HK-2 (cell line): ENCODE results near the gene STX19.

Source experiments
- DNase-seq: peaks from one replicate; pipeline ENCODE4 v3.0.0-alpha.2; 2018; ENCODE audit not compliant: unreplicated experiment

Gene STX19

DNA sequence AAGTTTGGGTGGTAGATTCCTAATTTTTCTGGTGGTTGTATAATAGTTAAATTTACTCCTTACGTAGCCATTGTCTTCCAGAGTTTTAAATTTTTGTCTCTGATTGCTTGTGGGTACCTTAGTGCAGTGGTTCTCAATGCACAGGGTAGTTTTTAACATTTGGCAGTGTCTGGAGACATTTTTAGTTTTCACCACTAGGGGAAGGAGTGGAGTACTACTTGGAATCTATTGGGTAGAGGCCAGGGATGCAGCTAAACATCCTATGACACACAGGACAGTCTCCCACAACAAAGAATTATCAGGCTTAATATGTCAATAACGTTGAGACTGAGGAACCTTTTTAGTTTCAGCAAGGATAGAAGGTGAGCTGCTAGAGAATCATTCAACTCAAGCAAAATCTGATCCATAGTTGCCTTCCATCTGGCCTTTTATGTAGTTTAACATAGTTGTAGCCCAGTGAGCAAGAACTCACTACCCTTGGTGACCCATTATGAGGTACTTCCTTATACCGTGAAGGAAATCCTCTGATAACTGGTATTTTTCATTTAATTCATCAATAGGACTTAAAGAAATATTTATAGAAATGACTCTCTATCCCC, 8.6 kb upstream of the STX19 start:
- no peak for DNase-seq

DNA sequence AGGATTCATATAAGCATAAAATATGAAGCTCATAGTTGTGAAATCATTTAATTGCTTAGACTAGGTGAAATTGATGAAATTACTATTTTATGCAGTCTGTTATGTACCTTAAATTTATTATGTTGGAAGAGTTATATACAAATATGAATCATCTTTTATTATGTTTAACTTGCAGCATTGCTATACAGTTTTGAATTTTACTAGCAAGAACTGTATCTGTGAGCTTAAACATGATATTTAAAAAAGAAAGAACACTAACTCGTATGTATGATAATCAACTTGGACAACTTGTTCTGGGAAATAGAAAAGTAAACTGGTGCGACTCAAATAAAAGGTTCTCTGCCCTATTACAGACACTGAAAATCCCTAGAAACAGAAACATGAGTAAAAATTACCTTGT, 1.8 kb downstream of the STX19 start:
- no peak for DNase-seq

DNA sequence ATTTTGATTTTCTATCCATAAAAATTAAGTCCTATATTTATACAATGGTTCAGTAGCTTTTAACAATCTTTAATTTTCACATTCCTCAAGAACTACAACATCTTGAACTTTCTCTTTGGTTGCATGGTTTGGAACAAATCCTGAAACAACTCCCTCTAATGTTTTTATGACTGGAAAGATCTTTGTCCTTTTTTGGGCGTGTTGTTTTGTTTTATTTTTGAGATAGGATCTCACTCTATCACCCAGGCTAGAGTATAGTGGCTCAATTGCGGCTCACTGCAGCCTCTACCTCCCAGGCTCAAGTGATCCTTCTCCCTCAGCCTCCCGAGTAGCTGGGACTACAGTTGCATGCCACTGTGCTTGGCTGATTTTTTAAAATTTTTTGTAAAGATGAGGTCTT, 4.0 kb downstream of the STX19 start:
- no peak for DNase-seq

DNA sequence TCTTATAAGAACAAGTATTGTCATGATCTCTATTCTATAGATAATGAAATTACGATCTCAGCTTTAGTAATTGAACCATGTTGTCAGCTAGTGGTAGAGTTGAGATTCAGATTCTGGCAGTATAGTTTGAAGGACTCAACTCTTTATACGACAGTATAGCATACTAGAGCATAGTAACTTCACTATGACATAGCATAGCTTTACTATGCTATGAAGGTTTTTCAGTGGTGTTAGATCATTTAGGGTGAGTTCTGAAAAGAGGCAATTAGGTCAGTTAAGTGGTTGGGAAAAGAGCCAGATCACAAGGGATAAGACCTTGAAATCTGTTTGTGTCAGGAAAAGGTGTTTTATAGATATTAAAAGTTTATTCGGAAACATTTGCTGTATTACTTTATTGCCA, 8.1 kb downstream of the STX19 start:
- no peak for DNase-seq

DNA sequence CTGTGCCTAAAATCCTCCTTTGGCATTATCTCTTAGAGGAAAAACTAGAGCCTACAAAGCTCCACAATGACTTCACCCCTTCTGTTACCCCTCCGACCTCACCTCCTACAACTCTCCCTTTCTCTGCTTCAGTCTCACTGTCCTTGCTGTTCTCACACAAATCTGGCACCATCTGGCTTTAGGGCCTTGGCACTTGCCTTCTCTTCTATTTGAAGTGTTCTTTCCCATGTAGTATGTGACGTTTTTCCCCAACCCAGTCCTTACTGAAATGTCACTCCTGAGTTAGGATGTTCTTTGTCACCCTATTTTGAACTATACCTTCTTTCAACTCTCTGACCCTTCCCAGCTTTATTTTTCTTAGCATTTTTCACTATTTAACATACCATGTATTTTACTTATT, 8.7 kb downstream of the STX19 start:
- DNase-seq = no peak

DNA sequence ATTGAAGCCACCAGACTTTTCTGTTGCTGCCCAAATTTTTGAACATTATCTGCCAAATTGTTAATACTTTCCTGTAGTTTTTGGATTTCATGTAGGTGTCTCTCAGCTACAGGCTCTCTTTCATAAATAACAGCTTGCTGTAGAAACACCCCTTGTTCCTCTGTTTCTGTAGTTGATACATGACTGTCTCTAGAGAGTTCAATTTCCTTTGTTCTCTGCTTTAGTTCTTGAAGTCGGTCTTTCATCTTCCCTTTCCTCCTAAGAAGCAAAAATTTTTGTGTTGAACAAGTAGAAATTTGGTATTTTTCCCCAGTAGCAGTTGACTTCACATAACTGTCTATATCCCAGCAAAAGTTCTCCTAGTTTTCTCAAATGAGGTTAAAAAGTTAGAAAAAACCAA, 13.4 kb downstream of the STX19 start:
- DNase-seq = no peak

DNA sequence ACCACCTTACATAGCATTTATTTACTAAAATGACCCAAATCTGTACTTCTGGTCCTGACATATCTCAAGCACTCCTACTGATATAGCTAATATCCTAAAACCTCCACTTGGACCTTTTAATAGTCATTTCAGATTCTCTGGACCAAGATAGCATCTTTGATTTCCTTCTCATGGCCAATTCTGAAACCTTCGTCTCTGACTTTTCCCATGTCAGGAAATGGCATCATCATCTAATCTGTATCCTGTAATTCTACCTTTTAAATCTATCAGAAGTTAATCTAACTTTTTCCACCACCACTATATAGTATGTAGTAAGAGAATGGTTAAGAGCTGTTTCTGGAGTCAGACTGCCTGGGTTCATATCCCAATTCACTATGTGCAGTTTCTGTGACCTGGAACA, 16.2 kb downstream of the STX19 start:
- no peak for DNase-seq

DNA sequence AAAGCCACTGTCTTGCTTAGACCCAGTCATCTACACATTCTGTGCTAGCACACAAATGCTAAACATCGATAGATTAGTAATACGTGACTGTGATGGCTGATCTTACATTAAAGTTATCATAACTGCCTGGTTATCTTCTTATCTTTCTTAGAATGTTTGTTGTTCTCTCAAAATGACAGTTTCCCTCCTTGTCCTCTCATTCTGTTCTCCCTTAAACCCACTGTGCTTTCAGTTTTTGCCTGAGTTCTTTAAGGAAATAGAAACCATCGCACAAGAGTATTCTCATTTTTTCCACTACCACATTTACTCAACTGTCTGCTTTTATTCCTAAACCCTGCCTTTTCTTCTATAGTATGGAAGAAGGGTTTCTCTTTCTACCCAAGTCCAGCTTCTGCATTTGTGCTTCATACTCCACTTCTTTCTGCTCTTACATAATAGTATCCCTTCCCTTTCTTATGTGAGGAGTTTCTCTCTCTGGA, 17.1 kb downstream of the STX19 start:
- no peak for DNase-seq

DNA sequence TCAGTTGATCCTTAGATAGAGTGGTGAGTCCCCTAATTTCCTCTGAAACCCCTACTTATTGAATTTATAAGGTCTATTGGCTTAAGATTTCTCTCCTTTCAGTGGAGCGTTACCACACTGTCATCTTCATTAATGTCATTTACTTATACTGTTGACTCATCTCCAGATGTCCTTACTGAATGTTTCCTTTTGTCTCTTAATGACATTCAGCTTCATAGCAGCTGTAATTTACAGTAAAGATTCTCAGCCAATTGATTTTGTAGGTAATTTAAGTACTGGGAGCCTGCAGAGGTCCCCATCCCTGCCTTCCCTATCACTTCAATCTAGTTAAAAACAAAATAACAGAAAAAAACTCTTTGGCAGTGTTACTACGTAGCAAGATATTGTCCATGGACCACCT, 18.8 kb downstream of the STX19 start:
- no peak for DNase-seq

DNA sequence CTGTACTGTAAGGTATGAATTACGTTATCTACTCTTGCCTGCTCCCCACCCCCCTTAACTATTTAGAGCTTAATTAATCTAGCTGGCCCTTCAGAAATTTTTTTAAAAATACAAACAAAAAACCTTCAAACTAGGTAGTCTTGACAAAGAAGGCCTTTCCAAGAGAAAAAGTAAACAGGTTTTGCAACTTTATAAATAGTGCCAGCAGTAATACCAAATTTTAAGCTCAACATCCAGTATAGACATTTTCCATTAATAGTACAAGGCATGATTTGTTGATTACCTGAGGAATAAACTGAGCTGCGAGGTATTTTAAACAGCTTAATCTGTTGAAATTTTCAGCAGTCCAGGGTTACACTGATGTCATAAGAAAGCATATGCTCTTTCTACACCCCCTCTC, 20.1 kb downstream of the STX19 start:
- no peak for DNase-seq

DNA sequence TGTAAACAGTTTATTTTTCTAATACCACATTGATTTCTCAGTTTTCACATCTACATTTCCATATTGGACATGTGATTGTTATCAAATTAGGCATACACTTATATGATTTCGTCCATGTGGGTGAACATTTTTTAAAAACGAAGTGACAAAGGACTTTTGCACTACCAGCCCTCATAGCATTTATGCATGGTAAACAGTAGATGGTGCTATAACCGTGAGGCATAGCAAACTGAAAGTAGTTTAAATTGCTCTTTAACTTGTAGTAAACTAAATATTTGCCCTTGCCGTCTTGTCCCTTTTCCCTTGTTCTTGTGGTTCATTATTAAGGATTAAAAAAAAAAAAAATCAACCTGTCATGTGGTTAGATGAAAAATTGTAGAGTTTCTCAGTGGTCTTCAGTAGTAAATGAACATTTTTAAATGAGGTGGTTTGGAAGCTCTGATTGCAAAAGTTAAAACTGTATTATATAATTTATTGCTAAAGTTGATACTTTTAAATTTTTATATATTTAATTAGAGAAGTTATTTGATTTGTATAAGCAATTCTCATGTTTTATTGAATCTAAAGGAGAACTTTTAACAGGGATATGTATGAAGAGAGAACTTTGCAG, 24.0 kb downstream of the STX19 start:
- DNase-seq = no peak

DNA sequence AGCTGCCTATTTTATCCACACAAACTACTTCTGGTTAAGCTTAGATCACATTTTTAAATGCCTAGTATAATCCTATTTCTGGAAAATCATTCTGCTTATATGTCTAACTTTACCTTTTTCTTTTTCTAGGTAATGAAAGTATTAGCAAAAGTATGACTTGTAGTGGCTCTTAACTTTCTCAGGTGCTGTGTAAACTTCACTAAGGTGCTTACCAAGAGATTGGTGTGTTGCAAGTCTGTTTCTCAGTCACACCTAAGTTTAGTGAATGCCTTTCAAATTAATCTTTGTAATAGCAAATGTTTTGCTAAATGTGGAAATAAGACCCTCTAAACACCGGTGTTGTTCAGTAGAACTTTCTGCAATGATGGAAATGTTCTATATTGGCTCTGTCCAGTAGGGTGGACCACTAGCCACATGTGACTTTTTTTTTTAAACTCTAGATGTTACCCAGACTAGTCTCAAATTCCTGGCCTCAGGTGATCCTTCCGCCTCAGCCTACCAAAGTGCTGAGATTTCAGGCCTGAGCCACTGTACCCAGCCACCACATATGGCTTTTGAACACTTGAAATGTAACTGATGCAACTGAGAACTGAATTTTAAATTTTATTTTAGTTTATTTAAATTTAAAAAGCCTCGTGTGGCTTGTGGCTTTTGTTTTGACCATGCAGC, 26.4 kb downstream of the STX19 start:
- DNase-seq = no peak

DNA sequence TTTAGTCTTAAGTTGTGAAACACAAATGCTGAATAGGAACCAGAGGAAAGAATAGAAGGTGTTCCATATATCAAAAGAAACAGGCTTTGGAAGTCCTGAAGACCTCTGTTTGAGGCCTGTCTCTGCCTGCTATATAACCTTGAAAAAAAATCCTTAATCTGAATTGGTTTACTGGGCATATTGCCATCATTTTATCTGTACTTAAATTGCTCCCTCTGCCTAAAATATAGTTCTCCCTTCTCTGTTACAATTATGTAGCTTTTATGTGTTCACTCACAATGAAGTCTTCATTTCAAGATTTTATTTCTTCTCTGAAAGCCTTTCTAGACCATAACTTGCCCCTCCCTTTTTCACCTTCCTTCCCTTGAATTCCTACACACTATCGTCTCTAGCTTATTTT, 27.2 kb downstream of the STX19 start:
- no peak for DNase-seq

DNA sequence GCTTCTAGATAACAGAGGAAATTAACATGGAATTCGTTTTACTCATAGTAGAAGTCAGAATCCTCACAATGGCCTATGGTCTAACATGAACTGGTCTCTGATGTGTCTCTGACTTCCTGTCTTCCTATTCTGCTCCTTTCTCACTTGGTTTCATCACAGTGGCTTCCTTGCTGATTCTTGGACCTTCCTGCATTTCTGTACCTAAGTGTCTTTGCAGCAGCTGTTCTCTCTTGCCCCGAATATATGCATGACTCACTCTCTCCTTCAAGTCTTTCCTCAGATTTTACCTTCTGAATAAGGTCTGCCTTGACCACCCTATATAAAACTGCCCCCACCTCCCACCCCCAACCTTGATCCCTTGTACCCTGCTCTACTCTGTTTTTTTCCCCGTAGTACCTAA, 34.3 kb downstream of the STX19 start:
- no peak for DNase-seq

DNA sequence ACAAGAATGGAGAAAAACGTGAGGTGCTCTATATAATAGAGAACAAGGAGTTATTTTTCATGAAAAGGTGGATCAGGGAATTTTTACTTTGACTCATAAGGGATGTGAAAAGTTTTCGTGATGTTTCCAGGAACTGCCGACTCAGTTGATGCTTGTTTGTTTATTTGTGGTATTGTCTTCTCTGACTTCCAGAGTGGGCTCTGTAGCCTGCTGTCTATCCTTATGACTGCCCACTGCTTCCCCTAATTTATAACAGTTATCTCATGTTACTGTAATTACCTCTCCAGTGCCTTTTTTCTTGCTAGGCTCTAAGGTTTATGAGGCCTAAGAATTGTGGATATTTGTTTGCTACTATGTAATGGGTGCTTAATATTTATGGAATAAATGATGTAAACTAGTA, 36.2 kb downstream of the STX19 start:
- no peak for DNase-seq

DNA sequence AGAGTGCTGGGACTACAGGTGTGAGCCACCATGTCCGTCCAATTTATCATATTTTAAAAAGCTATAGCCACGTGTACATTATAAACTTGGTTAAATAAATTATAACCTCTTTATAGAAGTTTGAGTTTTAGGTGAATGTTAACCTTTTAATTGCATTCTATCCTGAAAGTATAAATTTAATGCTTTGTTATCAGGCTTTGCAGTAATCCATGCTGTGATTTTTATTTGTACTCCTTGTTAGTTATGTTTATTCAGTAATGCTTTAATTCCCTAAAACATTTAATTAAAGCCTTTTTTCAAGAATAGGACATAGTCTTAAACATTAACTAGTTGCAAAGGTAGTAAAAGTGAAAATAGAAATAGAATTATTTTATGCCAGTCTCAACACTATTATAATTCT, 36.8 kb downstream of the STX19 start:
- no peak for DNase-seq

DNA sequence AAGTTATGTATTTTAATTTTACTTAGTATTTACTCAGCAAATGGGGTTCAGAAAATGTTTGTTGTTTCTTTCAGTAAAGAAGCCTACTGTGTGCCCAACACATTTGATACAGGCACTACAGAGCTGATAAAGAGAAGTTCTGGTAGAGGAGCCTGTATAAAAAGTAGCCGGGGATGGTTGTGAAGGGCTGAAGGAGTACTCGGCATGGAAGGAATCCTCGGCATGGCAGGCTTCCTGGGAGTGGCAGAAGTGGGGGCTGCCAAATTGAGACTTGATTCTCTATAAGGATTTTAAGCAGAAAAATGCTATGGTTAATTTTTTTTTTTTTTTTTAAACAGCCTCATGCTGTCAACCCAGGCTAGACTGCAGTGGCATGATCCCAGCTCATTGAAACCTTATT, 39.2 kb downstream of the STX19 start:
- DNase-seq = no peak

DNA sequence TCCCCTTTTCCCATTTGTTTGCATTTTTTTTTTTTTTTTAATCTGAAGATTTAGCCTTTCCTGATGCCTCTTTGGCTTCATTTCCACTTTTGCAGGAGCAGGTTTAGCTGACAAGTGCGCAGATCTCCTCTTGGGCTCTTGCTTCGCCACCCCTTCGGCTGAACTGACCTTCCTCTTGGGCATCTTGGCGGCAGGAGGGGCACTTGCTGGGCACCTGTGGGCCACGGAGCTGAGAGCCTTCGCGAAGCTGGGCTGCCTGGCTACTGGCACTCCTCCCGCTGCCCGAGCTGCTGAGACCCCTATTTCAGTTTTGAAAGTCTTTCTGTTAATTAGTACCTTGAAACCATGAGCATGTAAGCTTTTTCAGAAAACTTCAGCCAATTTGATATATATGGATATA, 39.6 kb downstream of the STX19 start:
- no peak for DNase-seq

DNA sequence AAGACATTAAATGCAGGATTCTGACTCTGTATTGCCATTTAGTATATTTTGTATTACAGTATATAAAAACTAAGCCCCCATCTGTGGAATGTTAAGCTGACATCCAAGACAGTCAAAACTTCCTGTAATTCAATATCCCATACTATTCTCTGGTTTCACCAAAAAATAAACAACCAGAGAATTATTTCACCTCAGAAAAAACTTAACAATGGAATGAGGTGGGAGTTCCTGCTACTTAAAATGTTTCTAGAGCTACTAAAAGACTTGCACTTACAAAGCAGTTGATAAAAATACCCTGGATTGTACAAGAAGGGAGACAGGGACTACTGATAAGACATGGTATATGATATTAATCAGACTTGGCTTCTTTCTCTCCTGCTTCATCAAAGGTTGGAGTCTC, 40.1 kb downstream of the STX19 start:
- no peak for DNase-seq

DNA sequence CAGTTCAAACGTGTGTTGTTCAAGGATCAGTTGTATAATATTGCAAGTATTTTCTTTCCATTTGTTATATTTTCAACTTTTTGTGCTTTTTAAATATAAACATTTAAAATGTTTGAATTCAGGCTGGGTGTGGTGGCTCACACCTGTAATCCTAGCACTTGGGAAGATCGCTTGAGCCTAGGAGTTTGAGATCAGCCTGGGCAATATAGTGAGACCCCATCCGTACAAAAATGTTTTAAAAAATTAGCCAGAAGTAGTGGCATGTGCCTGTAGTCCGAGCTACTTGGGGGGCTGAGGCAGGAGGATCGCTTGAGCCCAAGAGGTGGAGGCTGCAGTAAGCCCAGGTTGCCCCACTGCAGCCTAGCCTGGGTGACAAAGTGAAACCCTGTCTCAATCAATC, 43.8 kb downstream of the STX19 start:
- no peak for DNase-seq

DNA sequence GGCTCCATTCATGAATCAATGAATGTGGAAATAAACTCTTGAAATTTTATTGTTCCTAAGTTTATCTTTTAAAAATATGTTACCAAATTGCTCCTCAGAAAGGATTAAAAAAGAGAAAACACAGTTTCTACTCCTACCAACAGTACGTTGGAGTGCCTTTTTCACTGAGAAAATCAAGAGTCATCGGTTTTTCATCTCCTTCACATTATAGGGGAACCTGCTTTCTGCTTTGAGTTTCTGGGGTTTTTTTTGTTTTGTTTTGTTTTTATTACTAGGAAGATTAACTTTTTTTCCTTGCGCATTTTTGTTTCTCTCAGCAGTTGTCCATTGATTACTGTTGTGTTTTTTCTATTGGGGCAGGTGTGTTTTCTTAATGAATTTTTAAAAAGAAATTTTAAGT, 45.0 kb downstream of the STX19 start:
- no peak for DNase-seq

DNA sequence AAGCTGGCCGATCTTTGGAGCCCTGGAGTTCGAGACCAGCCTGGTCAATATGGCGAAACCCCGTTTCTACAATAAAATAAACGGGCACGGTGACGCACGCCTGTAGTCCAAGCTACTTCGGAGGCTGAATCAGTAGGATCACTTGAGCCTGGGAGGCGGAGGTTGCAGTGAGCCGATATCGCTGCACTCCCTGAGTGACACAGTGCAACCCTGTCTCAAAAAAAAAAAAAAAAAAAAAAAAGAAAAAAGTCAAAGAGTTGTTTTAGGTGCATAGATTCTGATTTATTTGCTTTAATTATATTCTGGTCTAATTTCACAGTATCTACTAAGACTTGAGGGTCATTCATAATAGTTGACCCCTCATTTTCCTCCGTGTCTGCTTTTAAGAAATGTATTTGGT, 46.7 kb downstream of the STX19 start:
- no peak for DNase-seq

DNA sequence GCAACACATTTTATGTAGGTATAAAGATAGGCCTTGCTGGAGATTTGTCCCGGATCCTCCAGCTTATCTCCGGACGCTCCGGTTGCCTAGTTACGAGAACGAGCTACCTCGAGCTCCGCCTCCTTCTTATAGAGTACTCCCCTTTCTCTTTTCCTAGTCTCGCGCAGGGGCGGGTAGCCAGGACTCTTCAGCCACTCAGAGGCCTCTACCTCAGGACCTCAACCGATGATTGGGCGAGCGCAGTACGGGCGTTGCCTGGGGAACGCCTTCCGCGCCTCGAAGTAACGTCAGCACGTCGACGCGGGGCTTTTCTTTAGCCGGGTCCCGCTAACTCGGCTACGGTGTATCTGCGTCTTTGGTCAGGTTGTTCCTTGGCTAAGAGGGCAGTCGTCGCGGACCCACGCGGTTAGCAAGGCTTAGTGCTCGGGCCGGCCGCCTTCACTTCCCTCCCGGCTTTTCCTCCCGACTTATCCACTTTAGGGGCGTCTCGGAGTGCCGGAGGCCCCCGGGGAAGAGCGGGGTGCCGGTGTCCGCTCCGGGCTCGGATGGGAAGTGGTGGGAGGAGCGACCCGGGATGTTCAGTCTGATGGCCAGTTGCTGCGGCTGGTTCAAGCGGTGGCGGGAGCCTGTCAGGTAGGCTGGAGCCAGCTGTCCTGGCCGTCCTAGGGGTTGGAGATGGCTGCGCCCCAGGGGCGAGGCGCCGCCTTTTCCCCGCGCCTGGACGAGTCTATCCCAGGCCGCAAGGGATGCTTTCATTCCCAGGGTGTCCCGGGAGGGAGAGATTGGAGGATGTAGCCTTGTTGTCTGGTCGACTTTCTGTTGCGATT, 48.3 kb downstream of the STX19 start, which contains the start of gene ARL13B:
TSS of gene ARL13B (plus strand) at position 306 of the 827 bp plus-strand sequence. CDS start at position 575, 269 bp downstream.
- DNase-seq = peak; percentile 98
